Activated CD8-positive, alpha-beta memory T cell treated with anti-CD3 and anti-CD28 coated beads, Interleukin-2, amount 50 U/mL, for 24 hours (primary cell): Measurements from ENCODE around the gene NYNRIN.
A peak's percentile ranks its signal among the peaks of the same experiment; 100 is the strongest.

ENCODE experiments used
- DNase-seq: peaks from one replicate; pipeline ENCODE4 v3.0.0-alpha.2; 2020; ENCODE audit errors: extremely low read depth

Gene NYNRIN

GRCh38 chr14:24415421-24416253 lies 16.8 kb downstream of the NYNRIN start:
- DNase-seq: no peak

- DNase-seq: no peak
These were observed 17.6 kb downstream of the NYNRIN start for GRCh38 chr14:24416254-24416931.

- DNase-seq: no peak
These were observed 18.3 kb downstream of the NYNRIN start for GRCh38 chr14:24416932-24417619.

- no peak for DNase-seq
These were observed 19.2 kb downstream of the NYNRIN start for GRCh38 chr14:24417832-24418491.

GRCh38 chr14:24418492-24418873 lies 19.7 kb downstream of the NYNRIN start:
- no peak for DNase-seq

GRCh38 chr14:24422261-24422660 lies 23.5 kb downstream of the NYNRIN start:
- DNase-seq: no peak

- DNase-seq: no peak
These were observed 24.1 kb downstream of the NYNRIN start for GRCh38 chr14:24422694-24423601.

- DNase-seq: no peak
These were observed 26.9 kb downstream of the NYNRIN start for GRCh38 chr14:24425704-24426103.

GRCh38 chr14:24426150-24426911 lies 27.5 kb downstream of the NYNRIN start:
- no peak for DNase-seq

GRCh38 chr14:24426912-24427536 lies 28.2 kb downstream of the NYNRIN start:
- DNase-seq: no peak

GRCh38 chr14:24427537-24428508 lies 29.0 kb downstream of the NYNRIN start:
- DNase-seq: no peak

GRCh38 chr14:24428628-24429394 lies 30.0 kb downstream of the NYNRIN start:
- DNase-seq: no peak

- DNase-seq: peak; percentile 58
These were observed 30.8 kb downstream of the NYNRIN start, which contains the start of the genes CBLN3 and KHNYN for GRCh38 chr14:24429395-24430142. TSS of gene CBLN3 (minus strand) at chr14:24429668. CDS start at chr14:24429054, 614 bp downstream. TSS of gene KHNYN (plus strand) at chr14:24429954. CDS start at chr14:24430731, 777 bp downstream.

- DNase-seq: no peak
These were observed 31.4 kb downstream of the NYNRIN start for GRCh38 chr14:24430143-24430681.

- DNase-seq: no peak
These were observed 32.1 kb downstream of the NYNRIN start for GRCh38 chr14:24430682-24431568.
